GM12878 (cell line): ENCODE data around the gene ITPRIPL2. TPM values are rescaled to one million over a fixed set of nuclear protein-coding genes. Genes with fewer than 3 reads are reported as not detected.

ENCODE experiments used
- ELK1 ChIP-seq: IDR thresholded peaks from 2 replicates; pipeline ENCODE4 v1.6.1; 2012; ENCODE audit warnings: low read depth, low read length, improper control_type of control experiment
- EP300 ChIP-seq, 2 experiments: fragments of 150-350 bp in 1 of 2; IDR thresholded peaks; 2 replicates each; pipeline ENCODE4 v1.6.1; 2011 to 2012; ENCODE audit warnings: low read depth in 2 of 2, low read length in 2 of 2, borderline replicate concordance in 1 of 2, improper control_type of control experiment in 1 of 2, inconsistent platforms in 1 of 2; ENCODE audit not compliant: control insufficient read depth in 1 of 2
- EZH2 ChIP-seq: IDR thresholded peaks from 2 replicates; pipeline ENCODE4 v1.6.1; 2012; ENCODE audit warnings: low read depth, mild to moderate bottlenecking, control low read depth, inconsistent platforms, low read length, borderline replicate concordance; ENCODE audit not compliant: control insufficient read depth
- HCFC1 ChIP-seq: fragments of 150-350 bp; IDR thresholded peaks from 2 replicates; pipeline ENCODE4 v1.6.1; 2014; ENCODE audit warnings: low read length
- JUND ChIP-seq: IDR thresholded peaks from 2 replicates; pipeline ENCODE4 v1.6.1; 2012; ENCODE audit warnings: low read depth, mild to moderate bottlenecking, low read length, improper control_type of control experiment, moderate library complexity
- KAT2A ChIP-seq: conservative IDR thresholded peaks from 2 replicates; pipeline ENCODE4 v1.6.1; 2011; ENCODE audit warnings: low read depth, low read length; ENCODE audit not compliant: control insufficient read depth
- NFXL1 ChIP-seq: fragments of 450-650 bp; IDR thresholded peaks from 2 replicates; pipeline ENCODE4 v1.6.1; 2017; ENCODE audit warnings: antibody characterized with exemption, mild to moderate bottlenecking, borderline replicate concordance
- NFYA ChIP-seq: IDR thresholded peaks from 2 replicates; pipeline ENCODE4 v1.6.1; 2011; ENCODE audit warnings: low read depth, mild to moderate bottlenecking, low read length, improper control_type of control experiment, borderline replicate concordance
- POLR2AphosphoS2 ChIP-seq: IDR thresholded peaks from 2 replicates; pipeline ENCODE4 v1.6.1; 2011; ENCODE audit warnings: low read depth, mild to moderate bottlenecking, low read length, improper control_type of control experiment, moderate library complexity
- PRDM15 ChIP-seq: fragments of 450-650 bp; formaldehyde crosslinking; IDR thresholded peaks from 2 replicates; pipeline ENCODE4 v1.4.0; 2020; ENCODE audit warnings: mild to moderate bottlenecking, moderate library complexity
- RB1 ChIP-seq: fragments of 450-650 bp; formaldehyde crosslinking; IDR thresholded peaks from 2 replicates; pipeline ENCODE4 v1.6.1; 2017; ENCODE audit warnings: mild to moderate bottlenecking, borderline replicate concordance
- RUNX3 ChIP-seq: IDR thresholded peaks from 2 replicates; pipeline ENCODE4 v1.6.1; 2012; ENCODE audit warnings: low read length, inconsistent platforms
- TAF1 ChIP-seq: IDR thresholded peaks from 2 replicates; pipeline ENCODE4 v1.6.1; 2011; ENCODE audit warnings: mild to moderate bottlenecking, low read depth, low read length, borderline replicate concordance
- USF1 ChIP-seq: IDR thresholded peaks from 2 replicates; pipeline ENCODE4 v1.6.1; 2011; ENCODE audit warnings: borderline replicate concordance, low read depth, mild to moderate bottlenecking, moderate library complexity, mixed read lengths, low read length; ENCODE audit not compliant: insufficient read depth; ENCODE audit errors: extremely low read length
- USF2 ChIP-seq: IDR thresholded peaks from 2 replicates; pipeline ENCODE4 v1.6.1; 2011; ENCODE audit warnings: low read depth, low read length, improper control_type of control experiment, borderline replicate concordance
- YY1 ChIP-seq: IDR thresholded peaks from 2 replicates; pipeline ENCODE4 v1.6.1; 2011; ENCODE audit warnings: low read depth, mild to moderate bottlenecking, low read length
- ZBED1 ChIP-seq: IDR thresholded peaks from 2 replicates; pipeline ENCODE4 v1.6.1; 2016; ENCODE audit warnings: borderline replicate concordance
- ZBTB33 ChIP-seq: fragments of 450-650 bp; IDR thresholded peaks from 2 replicates; pipeline ENCODE4 v1.6.1; 2017; ENCODE audit warnings: mild to moderate bottlenecking
- polyA plus RNA-seq, 11 experiments: library from polyadenylated mRNA; depleted of rRNA in 4 of 11; unstranded in 6 of 11; stranded (reverse) in 5 of 11; fragments of >200 nt; fragmentation: Nextera tagmentation in 4 of 11; fragmentation: Illumina TruSeq in 1 of 11; extraction: Ambion mirVana in 4 of 11; extraction: Trizol in 1 of 11; gene quantifications; 1 replicate in 1 of 11; 2 replicates in 10 of 11; pipeline versions ENCODE4 v1.2.1 to v1.2.3, GENCODE V29; 2011 to 2016; ENCODE audit warnings: inconsistent platforms in 2 of 11, missing spikeins in 2 of 11, low read depth in 1 of 11
- total RNA-seq, 4 experiments: library from RNA; depleted of rRNA in 3 of 4; stranded (reverse); fragments of >200 nt in 3 of 4; fragmentation: Illumina TruSeq in 1 of 4; extraction: Trizol in 1 of 4; gene quantifications; 2 replicates each; pipeline versions ENCODE4 v1.2.1 to v1.2.3, GENCODE V29; 2013 to 2021

The ITPRIPL2 gene
- total and polyA plus RNA-seq, 10 of the 15 experiments (the other 5 are each of a cell fraction or from before 2014, with no cell fraction given): 0.48 to 14.3 (median 3.5) TPM

- TF ChIP-seq USF1 (no peak), POLR2AphosphoS2 (no peak), JUND (no peak), ELK1 (no peak), EP300 (IDR thresholded peaks at IDR 0.05; ENCODE audit: borderline replicate concordance in 1 of 2, control insufficient read depth in 1 of 2, low read depth in 2 of 2, low read length in 2 of 2) (peak in 1 of 2 experiments; percentile 14; a peak in 1 of 4 replicates), RUNX3 (peak; percentile 22; the same call in 1 of the 2 replicates), ZBTB33 (no peak), RB1 (no peak), NFYA (no peak), EZH2 (no peak), USF2 (no peak), NFXL1 (no peak), HCFC1 (no peak), ZBED1 (0 out of 2 replicates have a peak, but pooled peaks have one; percentile 23), KAT2A (no peak), TAF1 (no peak), PRDM15 (no peak), YY1 (no peak)
Measured at GRCh38 chr16:19095654-19096053, 18.1 kb upstream of the ITPRIPL2 start (continued).
